GM18867 (cell line): ENCODE results near the gene HPS1.

ENCODE experiments used
- ATAC-seq: cut with Tn5 transposase; IDR thresholded peaks from one replicate; pipeline ENCODE4 v1.9.1; 2021; ENCODE audit warnings: mild to moderate bottlenecking, moderate library complexity; ENCODE audit not compliant: unreplicated experiment

Gene HPS1

DNA sequence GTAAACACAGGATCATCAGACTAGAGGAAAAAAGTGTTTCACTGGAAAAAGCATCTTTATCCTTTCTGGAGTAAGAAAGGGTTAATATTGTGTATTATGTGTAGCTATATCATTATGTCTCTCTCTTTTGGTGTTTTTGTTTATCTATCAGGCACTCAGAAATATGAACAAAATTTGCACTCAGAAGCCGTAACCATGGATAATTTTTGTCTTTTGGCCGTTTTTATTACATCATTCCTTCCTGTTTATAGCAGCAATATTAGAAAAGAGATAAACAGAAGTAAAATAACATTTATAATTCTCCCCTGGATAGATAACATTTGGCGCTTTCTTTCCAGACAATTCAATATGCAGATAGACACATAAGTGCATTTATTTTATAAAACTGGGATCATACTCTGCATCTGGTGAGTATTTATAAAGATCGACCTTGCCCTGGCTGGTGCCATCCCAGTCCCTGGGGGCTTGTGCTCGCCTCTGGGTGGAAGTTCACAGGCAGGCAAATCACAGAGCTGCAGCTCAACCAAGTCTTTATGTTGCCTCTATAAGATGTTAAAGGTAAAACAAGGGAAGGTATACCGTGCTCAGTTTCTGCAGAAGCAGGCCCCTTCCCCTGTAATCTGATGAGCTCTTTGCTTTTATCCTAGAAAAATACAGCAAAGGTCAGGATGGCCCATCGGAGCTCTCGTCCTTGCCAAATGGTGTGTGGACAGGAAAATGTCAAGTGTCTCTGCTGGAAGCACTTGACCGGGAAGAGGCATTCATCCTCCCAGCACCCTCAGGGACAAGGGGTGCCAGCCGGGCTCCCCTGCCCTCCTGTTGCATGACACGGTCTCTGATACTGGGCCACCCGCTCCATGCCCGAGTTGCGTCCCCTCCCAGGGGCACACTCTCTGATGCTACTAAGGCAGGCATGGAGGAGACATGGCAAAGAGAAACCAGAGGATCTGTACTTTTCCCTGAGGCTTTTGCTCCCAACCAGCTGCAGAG is 75.6 kb downstream of the HPS1 start:
- ATAC-seq, result no peak

DNA sequence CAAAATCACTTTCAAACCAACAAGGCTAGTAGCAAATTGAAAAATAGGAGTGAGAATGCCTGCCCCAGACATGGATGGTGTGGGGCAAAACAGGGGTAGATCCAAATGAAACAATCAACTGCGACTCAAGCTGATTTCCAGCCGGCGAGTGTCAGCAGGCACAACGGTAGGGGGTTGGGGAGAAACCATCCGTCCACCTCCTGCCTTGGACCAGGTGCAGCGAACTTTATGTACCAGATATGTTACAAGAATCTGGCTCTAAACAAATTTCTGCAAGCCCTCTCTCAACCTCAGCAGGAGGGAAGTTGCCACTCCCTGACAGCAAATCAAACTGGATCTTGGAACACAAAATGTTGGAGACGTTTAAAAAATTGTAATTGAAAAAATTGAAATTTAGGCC is 76.9 kb downstream of the HPS1 start:
- ATAC-seq, result no peak

- ATAC-seq, result no peak
Observed at GRCh38 chr10:98368644-98369043, 78.1 kb downstream of the HPS1 start.

- no peak for ATAC-seq
Observed at GRCh38 chr10:98367604-98368451, 78.9 kb downstream of the HPS1 start.
